ENCODE data around the gene ZFP36. TPM values are rescaled to one million over a fixed set of nuclear protein-coding genes. Genes with fewer than 3 reads are reported as not detected.
"Not testable (repeated sequence)": the region's sequence is repeated elsewhere in the genome, so short reads cannot be mapped to it uniquely, and the experiment has no call there.

The ZFP36 gene
- total RNA-seq, 1 experiment from 2014 or later: 2.4 TPM

- H3K4me1 ChIP-seq: peaks cover 6% of the 10 kb centered on the region
- no peaks in the 10 kb centered on the region for H3K9me3 ChIP-seq (replicated peaks)
- H3K36me3 ChIP-seq: peaks cover 19% of the 10 kb centered on the region
- no peak for DNase-seq
- H3K4me3 ChIP-seq: no peak overlapping the region
- H3K27me3 ChIP-seq: no peaks in the 10 kb centered on the region
- H3K27ac ChIP-seq: no peak overlapping the region
These were observed 42.6 kb downstream of the ZFP36 start for GRCh38 chr19:39449116-39449797.

GRCh38 chr19:39451257-39451656, 44.6 kb downstream of the ZFP36 start:
- H3K36me3 ChIP-seq: peaks cover 21% of the 10 kb centered on the region
- H3K4me1 ChIP-seq; H3K27me3 ChIP-seq; H3K4me3 ChIP-seq; H3K27ac ChIP-seq; H3K9me3 ChIP-seq (replicated peaks); DNase-seq: not testable (repeated sequence)

Other genes with a start within 250 kb of the ZFP36 start
- gene NCCRP1, start 209.9 kb upstream of the ZFP36 start, total RNA-seq (2014; rRNA removed; shearing (Covaris generic)): 7.6 and 7.8 TPM in 2 replicates
- gene SYCN, start 202.6 kb upstream of the ZFP36 start, total RNA-seq (2014; rRNA removed; shearing (Covaris generic)): not detected in 2 replicates
- not detected in 2 replicates for gene IFNL3, start 161.8 kb upstream of the ZFP36 start, total RNA-seq (2014; rRNA removed; shearing (Covaris generic))
- gene IFNL4, start 158.0 kb upstream of the ZFP36 start, total RNA-seq (2014; rRNA removed; shearing (Covaris generic)): not detected in 2 replicates
- not detected in 2 replicates for gene IFNL2, start 138.5 kb upstream of the ZFP36 start, total RNA-seq (2014; rRNA removed; shearing (Covaris generic))
- not detected in 2 replicates for gene IFNL1, start 110.4 kb upstream of the ZFP36 start, total RNA-seq (2014; rRNA removed; shearing (Covaris generic))
- 0.59 and 0.66 TPM in 2 replicates for gene LRFN1, start 86.0 kb upstream of the ZFP36 start, total RNA-seq (2014; rRNA removed; shearing (Covaris generic))
- 3.3 and 3.7 TPM in 2 replicates for gene GMFG, start 70.8 kb upstream of the ZFP36 start, total RNA-seq (2014; rRNA removed; shearing (Covaris generic))
- 125 and 129 TPM in 2 replicates for gene SAMD4B, start 64.4 kb upstream of the ZFP36 start, total RNA-seq (2014; rRNA removed; shearing (Covaris generic))
- 73.6 and 85.7 TPM in 2 replicates for gene PAF1, start 15.7 kb upstream of the ZFP36 start, total RNA-seq (2014; rRNA removed; shearing (Covaris generic))
- 28.2 and 31.9 TPM in 2 replicates for gene MED29, start 15.5 kb upstream of the ZFP36 start, total RNA-seq (2014; rRNA removed; shearing (Covaris generic))
- gene PLEKHG2, start 5.8 kb downstream of the ZFP36 start, total RNA-seq (2014; rRNA removed; shearing (Covaris generic)): 27.9 and 31.0 TPM in 2 replicates
- gene RPS16, start 29.1 kb downstream of the ZFP36 start, total RNA-seq (2014; rRNA removed; shearing (Covaris generic)): 1,718 and 1,766 TPM in 2 replicates
- gene SUPT5H, start 38.7 kb downstream of the ZFP36 start, total RNA-seq (2014; rRNA removed; shearing (Covaris generic)): 89.8 and 106 TPM in 2 replicates
- 184 and 192 TPM in 2 replicates for gene TIMM50, start 74.0 kb downstream of the ZFP36 start, total RNA-seq (2014; rRNA removed; shearing (Covaris generic))
- 3.7 and 3.8 TPM in 2 replicates for gene DLL3, start 92.1 kb downstream of the ZFP36 start, total RNA-seq (2014; rRNA removed; shearing (Covaris generic))
- 0.15 and 0.32 TPM in 2 replicates for gene SELENOV, start 108.3 kb downstream of the ZFP36 start, total RNA-seq (2014; rRNA removed; shearing (Covaris generic))
- 6.3 and 9.1 TPM in 2 replicates for gene EID2B, start 126.0 kb downstream of the ZFP36 start, total RNA-seq (2014; rRNA removed; shearing (Covaris generic))
- 30.4 and 35.8 TPM in 2 replicates for gene EID2, start 133.3 kb downstream of the ZFP36 start, total RNA-seq (2014; rRNA removed; shearing (Covaris generic))
- not detected in 2 replicates for gene LGALS13, start 195.7 kb downstream of the ZFP36 start, total RNA-seq (2014; rRNA removed; shearing (Covaris generic))
- gene LGALS16, start 249.1 kb downstream of the ZFP36 start, total RNA-seq (2014; rRNA removed; shearing (Covaris generic)): not detected in 2 replicates

Data from SJCRH30 (cell line).